Fibroblast of lung (primary cell): ENCODE data around the gene CD68.

ENCODE experiments used
- EZH2 ChIP-seq: IDR thresholded peaks from 2 replicates; pipeline ENCODE4 v1.5.1; 2012; ENCODE audit warnings: low read length, control low read depth, mild to moderate bottlenecking; ENCODE audit errors: missing control alignments
- TF ChIP-seq, protein P1 (sequence below), 2 donors: IDR thresholded peaks in 1 of 2; conservative IDR thresholded peaks in 1 of 2; 1 replicate in 1 of 2; 2 replicates in 1 of 2; pipeline ENCODE4 v1.5.1; 2011 to 2012; ENCODE audit warnings: low read length in 2 of 2, control low read depth in 1 of 2, inconsistent platforms in 1 of 2, low read depth in 1 of 2, mild to moderate bottlenecking in 1 of 2

DNA sequence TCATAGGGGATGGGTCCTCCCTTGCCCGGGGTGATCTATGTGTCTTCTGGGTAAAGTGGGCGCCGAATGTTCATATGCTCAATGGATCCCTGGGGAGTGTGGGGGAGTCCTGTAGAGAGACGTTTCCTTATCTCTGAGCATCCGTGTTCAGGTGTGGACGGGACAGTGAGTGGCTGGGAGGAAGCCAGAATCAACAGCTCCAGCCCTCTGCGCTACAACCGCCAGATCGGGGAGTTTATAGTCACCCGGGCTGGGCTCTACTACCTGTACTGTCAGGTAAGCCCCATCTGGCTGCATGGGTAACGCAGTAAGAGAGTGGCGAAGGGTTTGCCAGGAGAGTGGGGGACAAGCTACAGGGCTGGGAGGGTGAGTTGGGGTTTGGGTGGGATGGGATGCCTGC lies 22.8 kb upstream of the CD68 start:
- TF ChIP-seq, protein P1, sequence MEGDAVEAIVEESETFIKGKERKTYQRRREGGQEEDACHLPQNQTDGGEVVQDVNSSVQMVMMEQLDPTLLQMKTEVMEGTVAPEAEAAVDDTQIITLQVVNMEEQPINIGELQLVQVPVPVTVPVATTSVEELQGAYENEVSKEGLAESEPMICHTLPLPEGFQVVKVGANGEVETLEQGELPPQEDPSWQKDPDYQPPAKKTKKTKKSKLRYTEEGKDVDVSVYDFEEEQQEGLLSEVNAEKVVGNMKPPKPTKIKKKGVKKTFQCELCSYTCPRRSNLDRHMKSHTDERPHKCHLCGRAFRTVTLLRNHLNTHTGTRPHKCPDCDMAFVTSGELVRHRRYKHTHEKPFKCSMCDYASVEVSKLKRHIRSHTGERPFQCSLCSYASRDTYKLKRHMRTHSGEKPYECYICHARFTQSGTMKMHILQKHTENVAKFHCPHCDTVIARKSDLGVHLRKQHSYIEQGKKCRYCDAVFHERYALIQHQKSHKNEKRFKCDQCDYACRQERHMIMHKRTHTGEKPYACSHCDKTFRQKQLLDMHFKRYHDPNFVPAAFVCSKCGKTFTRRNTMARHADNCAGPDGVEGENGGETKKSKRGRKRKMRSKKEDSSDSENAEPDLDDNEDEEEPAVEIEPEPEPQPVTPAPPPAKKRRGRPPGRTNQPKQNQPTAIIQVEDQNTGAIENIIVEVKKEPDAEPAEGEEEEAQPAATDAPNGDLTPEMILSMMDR (conservative IDR thresholded peaks at IDR 0.05 in 1 of 2, IDR thresholded peaks at IDR 0.05 in 1 of 2; ENCODE audit: low read depth in 1 of 2, low read length in 2 of 2): no peak
- no peak for TF ChIP-seq EZH2
